H9 (cell line): ENCODE data around the gene STYK1. TPM values are rescaled to one million over a fixed set of nuclear protein-coding genes. Genes with fewer than 3 reads are reported as not detected.

Experiments
- DNase-seq: peaks from one replicate; pipeline ENCODE4 v3.0.0-alpha.2; 2017
- H2AFZ ChIP-seq: one replicate; pipeline ENCODE4 v1.6.1; 2013; ENCODE audit warnings: mild to moderate bottlenecking, low read length, control low read depth, moderate library complexity
- H2AK5ac ChIP-seq: 2 replicates; pipeline ENCODE4 v1.6.1; 2013; ENCODE audit warnings: low read length, control low read depth, mixed read lengths; ENCODE audit not compliant: insufficient read length
- H2BK120ac ChIP-seq: one replicate; pipeline ENCODE4 v1.6.1; 2013; ENCODE audit warnings: low read depth, mild to moderate bottlenecking, low read length, control low read depth, inconsistent platforms; ENCODE audit not compliant: poor library complexity, severe bottlenecking
- H2BK12ac ChIP-seq: 2 replicates; pipeline ENCODE4 v1.6.1; 2013; ENCODE audit warnings: low read length, control low read depth, mixed read lengths, low read depth; ENCODE audit not compliant: insufficient read length
- H2BK15ac ChIP-seq: 2 replicates; pipeline ENCODE4 v1.6.1; 2013; ENCODE audit warnings: low read depth, low read length, control low read depth
- H2BK20ac ChIP-seq: one replicate; pipeline ENCODE4 v1.6.1; 2013; ENCODE audit warnings: low read depth, mild to moderate bottlenecking, low read length, control low read depth, inconsistent platforms; ENCODE audit not compliant: poor library complexity, severe bottlenecking
- H2BK5ac ChIP-seq: 2 replicates; pipeline ENCODE4 v1.6.1; 2013; ENCODE audit warnings: low read length, control low read depth, mixed read lengths; ENCODE audit not compliant: insufficient read length
- H3K14ac ChIP-seq: 2 replicates; pipeline ENCODE4 v1.6.1; 2013; ENCODE audit warnings: low read length, control low read depth; ENCODE audit not compliant: insufficient read depth
- H3K18ac ChIP-seq: 2 replicates; pipeline ENCODE4 v1.6.1; 2013; ENCODE audit warnings: low read depth, mild to moderate bottlenecking, mixed read lengths, low read length, control low read depth; ENCODE audit not compliant: insufficient read length
- H3K23ac ChIP-seq: 2 replicates; pipeline ENCODE4 v1.6.1; 2013; ENCODE audit warnings: low read length, control low read depth, mixed read lengths, low read depth; ENCODE audit not compliant: insufficient read length
- H3K23me2 ChIP-seq: 2 replicates; pipeline ENCODE4 v1.6.1; 2013; ENCODE audit warnings: low read depth, mild to moderate bottlenecking, mixed read lengths, low read length, control low read depth; ENCODE audit not compliant: insufficient read length, poor library complexity, severe bottlenecking
- H3K27ac ChIP-seq: 2 replicates; pipeline ENCODE4 v1.5.1; 2013; ENCODE audit warnings: low read length, control low read depth, mixed read lengths, low read depth; ENCODE audit not compliant: insufficient read length
- H3K27me3 ChIP-seq: 2 replicates; pipeline ENCODE4 v1.6.1; 2013; ENCODE audit warnings: low read length, control low read depth, inconsistent platforms; ENCODE audit not compliant: insufficient read depth
- H3K4ac ChIP-seq: 2 replicates; pipeline ENCODE4 v1.6.1; 2013; ENCODE audit warnings: low read depth, mild to moderate bottlenecking, control low read depth, inconsistent platforms, low read length, moderate library complexity
- H3K4me1 ChIP-seq: 2 replicates; pipeline ENCODE4 v1.6.1; 2013; ENCODE audit warnings: low read length, control low read depth, inconsistent platforms; ENCODE audit not compliant: insufficient read depth
- H3K4me2 ChIP-seq: 2 replicates; pipeline ENCODE4 v1.6.1; 2013; ENCODE audit warnings: low read length, control low read depth, mixed read lengths; ENCODE audit not compliant: insufficient read length, insufficient read depth
- H3K56ac ChIP-seq: 2 replicates; pipeline ENCODE4 v1.6.1; 2013; ENCODE audit warnings: low read depth, mild to moderate bottlenecking, mixed read lengths, low read length, control low read depth; ENCODE audit not compliant: insufficient read length
- H3K79me1 ChIP-seq: 2 replicates; pipeline ENCODE4 v1.6.1; 2013; ENCODE audit warnings: low read depth, mild to moderate bottlenecking, moderate library complexity, low read length, control low read depth, inconsistent platforms; ENCODE audit not compliant: insufficient read depth, poor library complexity, severe bottlenecking
- H3K79me2 ChIP-seq: 2 replicates; pipeline ENCODE4 v1.6.1; 2013; ENCODE audit warnings: low read length, control low read depth, inconsistent platforms; ENCODE audit not compliant: insufficient read depth
- H3K9ac ChIP-seq: 2 replicates; pipeline ENCODE4 v1.6.1; 2013; ENCODE audit warnings: low read length, control low read depth, mixed read lengths; ENCODE audit not compliant: insufficient read length; ENCODE audit errors: extremely low read depth
- H3K9me3 ChIP-seq: one replicate; pipeline ENCODE4 v1.6.1; 2013; ENCODE audit warnings: low read depth, low read length, inconsistent platforms; ENCODE audit not compliant: control insufficient read depth
- H3T11ph ChIP-seq: one replicate; pipeline ENCODE4 v1.6.1; 2013; ENCODE audit warnings: mild to moderate bottlenecking, low read length, control low read depth, inconsistent platforms
- H4K20me1 ChIP-seq: one replicate; pipeline ENCODE4 v1.6.1; 2013; ENCODE audit not compliant: control insufficient read depth, insufficient read length, insufficient read depth
- H4K5ac ChIP-seq: 2 replicates; pipeline ENCODE4 v1.6.1; 2013; ENCODE audit warnings: low read depth, mild to moderate bottlenecking, mixed read lengths, low read length, control low read depth; ENCODE audit not compliant: insufficient read length
- H4K8ac ChIP-seq: replicated peaks from 2 replicates; pipeline ENCODE4 v1.6.1; 2013; ENCODE audit warnings: low read length, control low read depth, mixed read lengths, low read depth; ENCODE audit not compliant: insufficient read length
- H4K91ac ChIP-seq: 2 replicates; pipeline ENCODE4 v1.6.1; 2013; ENCODE audit warnings: low read depth, mild to moderate bottlenecking, moderate library complexity, mixed read lengths, low read length, control low read depth; ENCODE audit not compliant: insufficient read length
- H3K27ac Mint-ChIP-seq, 3 experiments: 2 replicates in 2 of 3; 3 replicates in 1 of 3; pipeline ENCODE4 v1.8.0; 2020 to 2021; ENCODE audit warnings: mixed read lengths in 3 of 3, mild to moderate bottlenecking in 1 of 3, moderate library complexity in 1 of 3
- H3K27me3 Mint-ChIP-seq: 2 replicates; pipeline ENCODE4 v1.8.0; 2021; ENCODE audit warnings: low read depth, mild to moderate bottlenecking, moderate library complexity, mixed read lengths
- H3K36me3 Mint-ChIP-seq, 3 experiments: 2 replicates in 2 of 3; 3 replicates in 1 of 3; pipeline ENCODE4 v1.8.0; 2020 to 2021; ENCODE audit warnings: low read depth in 3 of 3, mixed read lengths in 3 of 3; ENCODE audit not compliant: insufficient read depth in 1 of 3
- H3K4me1 Mint-ChIP-seq, 2 experiments: 2 replicates each; pipeline ENCODE4 v1.8.0; 2020; ENCODE audit warnings: mixed read lengths in 2 of 2
- H3K4me3 Mint-ChIP-seq, 2 experiments: 2 replicates in 1 of 2; 3 replicates in 1 of 2; pipeline ENCODE4 v1.8.0; 2020 to 2021; ENCODE audit warnings: mild to moderate bottlenecking in 2 of 2, mixed read lengths in 2 of 2, moderate library complexity in 1 of 2
- H3K9me3 Mint-ChIP-seq, 2 experiments: 2 replicates in 1 of 2; 3 replicates in 1 of 2; pipeline ENCODE4 v1.8.0; 2020; ENCODE audit warnings: mild to moderate bottlenecking in 2 of 2, mixed read lengths in 2 of 2, moderate library complexity in 1 of 2
- CTCF ChIP-seq: fragments of 200-600 bp; sonication (generic); conservative IDR thresholded peaks from 3 replicates; pipeline ENCODE4 v1.8.0; 2021; ENCODE audit warnings: antibody characterized with exemption, mild to moderate bottlenecking
- WGBS: extraction: QIAGEN DNeasy Blood & Tissue Kit; methylation state at CpG from one replicate; pipeline ENCODE4 v1.1.7; 2013; ENCODE audit warnings: missing lambda C conversion rate, low lambda C conversion rate, mixed read lengths; ENCODE audit not compliant: insufficient read length; ENCODE audit errors: extremely low coverage; 5-methylcytosine and 5-hydroxymethylcytosine counted together
- total RNA-seq: library from RNA; stranded (reverse); gene quantifications from 2 replicates; pipeline ENCODE4 v1.2.1, GENCODE V29; 2021

STYK1 gene
- total RNA-seq, 1 experiment from 2014 or later: 0.37 TPM

- H3K14ac ChIP-seq: no peak overlapping the region
- no peak overlapping the region for H3T11ph ChIP-seq
- no peaks in the 10 kb centered on the region for H3K79me1 ChIP-seq
- no peak overlapping the region for H2BK120ac ChIP-seq
- H3K4me2 ChIP-seq: no peak overlapping the region
- no peaks in the 10 kb centered on the region for H4K20me1 ChIP-seq
- no peaks in the 10 kb centered on the region for H3K27me3 ChIP-seq
- no peak overlapping the region for H2AFZ ChIP-seq
- WGBS: no CpG with 5 or more reads among the region's 16 CpGs
- H4K5ac ChIP-seq: no peak overlapping the region
- no peaks in the 10 kb centered on the region for H3K4me1 ChIP-seq
- no peak overlapping the region for H2BK5ac ChIP-seq
- H2BK20ac ChIP-seq: no peak overlapping the region
- Mint-ChIP-seq H3K27me3 (no peaks in the 10 kb centered on the region), H3K36me3 (peaks cover 32 to 82% (median 81%) of the 10 kb centered on the region in 3 experiments; a peak in 6 of 7 replicates), H3K4me3 (no peak overlapping the region), H3K4me1 (no peaks in the 10 kb centered on the region), H3K9me3 (no peaks in the 10 kb centered on the region), H3K27ac (no peak overlapping the region)
- no peak overlapping the region for H3K4ac ChIP-seq
- no peaks in the 10 kb centered on the region for H3K23me2 ChIP-seq
- no peak overlapping the region for H3K9ac ChIP-seq
- H3K9me3 ChIP-seq: no peaks in the 10 kb centered on the region
- H4K91ac ChIP-seq: no peak overlapping the region
- no peak overlapping the region for H3K56ac ChIP-seq
- no peak overlapping the region for H2BK15ac ChIP-seq
- no peak overlapping the region for H4K8ac ChIP-seq
- H2BK12ac ChIP-seq: no peak overlapping the region
- H2AK5ac ChIP-seq: no peak overlapping the region
- no peak overlapping the region for H3K27ac ChIP-seq
- no peak for DNase-seq
- H3K23ac ChIP-seq: no peak overlapping the region
- TF ChIP-seq CTCF: no peak
- no peak overlapping the region for H3K18ac ChIP-seq
- H3K79me2 ChIP-seq: no peaks in the 10 kb centered on the region
These were observed 36.0 kb upstream of the STYK1 start for GRCh38 chr12:10709808-10710207.
